ENCODE data around the gene CTDNEP1.

DNA sequence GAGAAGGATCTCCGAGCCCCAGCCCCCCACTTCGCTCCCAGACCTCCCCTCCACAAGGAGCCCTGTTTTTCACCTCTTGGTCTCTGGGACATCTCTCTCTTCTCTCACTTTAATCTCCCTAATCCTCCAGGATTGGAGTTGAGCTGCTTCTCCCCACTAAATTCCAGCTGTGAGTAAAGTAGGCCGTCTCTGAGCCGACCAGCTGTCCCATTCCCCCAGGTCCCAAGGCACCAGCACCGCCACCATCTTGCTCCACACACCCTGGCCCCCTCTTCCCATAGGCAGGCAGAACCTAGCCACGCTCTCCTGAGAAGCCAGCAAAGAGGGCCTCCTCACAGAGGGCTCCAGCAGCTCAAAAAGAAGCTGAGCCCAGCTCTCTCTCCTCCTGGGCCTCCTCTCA, 32.8 kb downstream of the CTDNEP1 start:
- TF ChIP-seq CEBPB (IDR thresholded peaks at IDR 0.05): no peak
- no peak for TF ChIP-seq POLR2A (IDR thresholded peaks at IDR 0.05; ENCODE audit: low read length)
- no peak for TF ChIP-seq JUN (IDR thresholded peaks at IDR 0.05)
- TF ChIP-seq FOSL2 (IDR thresholded peaks at IDR 0.05): no peak
- no peak for TF ChIP-seq FOSL2 (CRISPR knock-in tag; IDR thresholded peaks at IDR 0.05)
- TF ChIP-seq, protein P1, sequence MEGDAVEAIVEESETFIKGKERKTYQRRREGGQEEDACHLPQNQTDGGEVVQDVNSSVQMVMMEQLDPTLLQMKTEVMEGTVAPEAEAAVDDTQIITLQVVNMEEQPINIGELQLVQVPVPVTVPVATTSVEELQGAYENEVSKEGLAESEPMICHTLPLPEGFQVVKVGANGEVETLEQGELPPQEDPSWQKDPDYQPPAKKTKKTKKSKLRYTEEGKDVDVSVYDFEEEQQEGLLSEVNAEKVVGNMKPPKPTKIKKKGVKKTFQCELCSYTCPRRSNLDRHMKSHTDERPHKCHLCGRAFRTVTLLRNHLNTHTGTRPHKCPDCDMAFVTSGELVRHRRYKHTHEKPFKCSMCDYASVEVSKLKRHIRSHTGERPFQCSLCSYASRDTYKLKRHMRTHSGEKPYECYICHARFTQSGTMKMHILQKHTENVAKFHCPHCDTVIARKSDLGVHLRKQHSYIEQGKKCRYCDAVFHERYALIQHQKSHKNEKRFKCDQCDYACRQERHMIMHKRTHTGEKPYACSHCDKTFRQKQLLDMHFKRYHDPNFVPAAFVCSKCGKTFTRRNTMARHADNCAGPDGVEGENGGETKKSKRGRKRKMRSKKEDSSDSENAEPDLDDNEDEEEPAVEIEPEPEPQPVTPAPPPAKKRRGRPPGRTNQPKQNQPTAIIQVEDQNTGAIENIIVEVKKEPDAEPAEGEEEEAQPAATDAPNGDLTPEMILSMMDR (IDR thresholded peaks at IDR 0.05): no peak
- TF ChIP-seq, protein P2, sequence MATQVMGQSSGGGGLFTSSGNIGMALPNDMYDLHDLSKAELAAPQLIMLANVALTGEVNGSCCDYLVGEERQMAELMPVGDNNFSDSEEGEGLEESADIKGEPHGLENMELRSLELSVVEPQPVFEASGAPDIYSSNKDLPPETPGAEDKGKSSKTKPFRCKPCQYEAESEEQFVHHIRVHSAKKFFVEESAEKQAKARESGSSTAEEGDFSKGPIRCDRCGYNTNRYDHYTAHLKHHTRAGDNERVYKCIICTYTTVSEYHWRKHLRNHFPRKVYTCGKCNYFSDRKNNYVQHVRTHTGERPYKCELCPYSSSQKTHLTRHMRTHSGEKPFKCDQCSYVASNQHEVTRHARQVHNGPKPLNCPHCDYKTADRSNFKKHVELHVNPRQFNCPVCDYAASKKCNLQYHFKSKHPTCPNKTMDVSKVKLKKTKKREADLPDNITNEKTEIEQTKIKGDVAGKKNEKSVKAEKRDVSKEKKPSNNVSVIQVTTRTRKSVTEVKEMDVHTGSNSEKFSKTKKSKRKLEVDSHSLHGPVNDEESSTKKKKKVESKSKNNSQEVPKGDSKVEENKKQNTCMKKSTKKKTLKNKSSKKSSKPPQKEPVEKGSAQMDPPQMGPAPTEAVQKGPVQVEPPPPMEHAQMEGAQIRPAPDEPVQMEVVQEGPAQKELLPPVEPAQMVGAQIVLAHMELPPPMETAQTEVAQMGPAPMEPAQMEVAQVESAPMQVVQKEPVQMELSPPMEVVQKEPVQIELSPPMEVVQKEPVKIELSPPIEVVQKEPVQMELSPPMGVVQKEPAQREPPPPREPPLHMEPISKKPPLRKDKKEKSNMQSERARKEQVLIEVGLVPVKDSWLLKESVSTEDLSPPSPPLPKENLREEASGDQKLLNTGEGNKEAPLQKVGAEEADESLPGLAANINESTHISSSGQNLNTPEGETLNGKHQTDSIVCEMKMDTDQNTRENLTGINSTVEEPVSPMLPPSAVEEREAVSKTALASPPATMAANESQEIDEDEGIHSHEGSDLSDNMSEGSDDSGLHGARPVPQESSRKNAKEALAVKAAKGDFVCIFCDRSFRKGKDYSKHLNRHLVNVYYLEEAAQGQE (IDR thresholded peaks at IDR 0.05): no peak
- no peak for TF ChIP-seq JUNB (IDR thresholded peaks at IDR 0.05)
- no peak for TF ChIP-seq CBX2 (IDR thresholded peaks at IDR 0.05; ENCODE audit: borderline replicate concordance, low read depth)
- TF ChIP-seq RARB (CRISPR knock-in tag; IDR thresholded peaks at IDR 0.05): no peak
- TF ChIP-seq MAZ (IDR thresholded peaks at IDR 0.05; ENCODE audit: borderline replicate concordance, low read depth, low read length): no peak
- TF ChIP-seq RAD21 (conservative IDR thresholded peaks at IDR 0.05 in 1 of 2, IDR thresholded peaks at IDR 0.05 in 1 of 2): no peak
- no peak for TF ChIP-seq EP300 (IDR thresholded peaks at IDR 0.05)
- no peak for TF ChIP-seq ZSCAN20 (CRISPR knock-in tag; IDR thresholded peaks at IDR 0.05)
